Stimulated activated CD4-positive, alpha-beta T cell treated with anti-CD3 and anti-CD28 coated beads, Interleukin-2, amount 100 ng/mL, for 24 hours (primary cell): ENCODE data around the gene LSM14A.

Source experiments
- DNase-seq, 2 donors: peaks; one replicate each; pipeline ENCODE4 v3.0.0-alpha.2; 2020

The LSM14A gene

DNA sequence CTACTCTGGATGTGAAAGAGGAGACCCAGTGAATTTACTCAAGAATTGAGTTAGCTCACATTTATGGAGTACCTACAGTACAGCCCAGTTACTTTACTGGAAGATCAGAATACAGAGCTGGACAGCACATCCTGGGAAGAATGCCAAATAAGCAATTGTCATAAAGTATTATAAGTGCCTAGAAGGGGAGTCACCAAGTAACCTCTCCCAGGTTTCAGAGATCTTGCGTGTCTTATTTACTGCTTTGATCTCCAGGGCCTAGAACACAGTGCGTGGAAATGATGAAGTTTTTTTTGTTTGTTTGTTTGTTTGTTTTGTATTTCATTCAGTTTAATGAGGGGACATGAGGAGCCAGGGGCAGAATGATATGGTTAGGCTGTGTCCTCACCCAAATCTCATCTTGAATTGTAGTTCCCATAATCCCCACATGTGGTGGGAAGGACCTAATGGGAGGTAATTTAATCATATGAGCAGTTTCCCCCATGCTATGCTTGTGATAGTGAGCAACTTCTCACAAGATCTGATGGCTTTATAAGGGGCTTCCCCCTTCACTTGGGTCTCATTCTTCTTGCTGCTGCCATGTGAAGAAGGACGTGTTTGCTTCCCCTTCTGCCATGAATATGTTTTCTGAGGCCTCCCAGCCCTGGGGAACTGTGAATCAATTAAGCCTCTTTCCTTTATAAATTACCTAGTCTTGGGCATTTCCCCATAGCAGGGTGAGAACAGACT lies 87.2 kb downstream of the LSM14A start:
- no peak for DNase-seq

- DNase-seq, result no peak
Observed at GRCh38 chr19:34260771-34261173, 88.5 kb downstream of the LSM14A start.

DNA sequence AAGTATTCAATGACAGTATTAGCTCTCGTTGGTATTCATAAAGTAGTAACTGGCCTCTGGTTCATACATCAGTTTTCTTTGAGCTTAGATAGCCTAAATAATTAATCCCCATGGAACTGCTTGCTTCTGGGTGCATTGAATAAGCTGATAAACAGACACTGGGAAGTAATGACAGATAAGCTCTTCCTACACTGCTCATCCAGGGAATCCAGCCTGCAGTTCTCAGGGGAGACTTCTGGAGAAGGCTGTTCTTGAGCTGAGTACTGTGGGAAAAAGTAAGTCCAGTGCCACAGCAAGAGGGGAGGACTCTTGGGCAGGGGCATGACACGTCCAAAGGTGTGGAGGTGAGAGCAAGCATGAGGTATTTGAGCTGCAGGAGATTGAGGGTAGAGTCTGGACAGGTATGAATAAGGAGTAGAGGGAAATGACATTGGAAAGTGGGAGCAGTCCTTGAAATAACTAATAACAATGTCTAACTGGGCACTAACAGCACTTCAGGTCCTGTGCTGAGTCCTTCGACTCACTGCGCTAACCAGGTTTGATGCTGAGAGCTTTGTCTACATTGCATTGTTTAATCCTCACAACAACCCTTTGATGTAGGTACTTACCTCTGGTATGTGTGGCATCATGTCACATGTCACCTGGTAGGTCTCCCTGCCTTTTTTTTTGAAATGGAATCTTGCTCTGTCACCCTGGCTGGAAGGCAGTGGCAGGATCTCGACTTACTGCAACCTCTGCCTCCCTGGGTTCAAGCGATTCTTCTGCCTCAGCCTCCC lies 89.2 kb downstream of the LSM14A start:
- DNase-seq, result no peak

- no peak for DNase-seq
Observed at GRCh38 chr19:34263745-34264237, 91.5 kb downstream of the LSM14A start.

- DNase-seq, result no peak
Observed at GRCh38 chr19:34265221-34265650, 92.9 kb downstream of the LSM14A start.

DNA sequence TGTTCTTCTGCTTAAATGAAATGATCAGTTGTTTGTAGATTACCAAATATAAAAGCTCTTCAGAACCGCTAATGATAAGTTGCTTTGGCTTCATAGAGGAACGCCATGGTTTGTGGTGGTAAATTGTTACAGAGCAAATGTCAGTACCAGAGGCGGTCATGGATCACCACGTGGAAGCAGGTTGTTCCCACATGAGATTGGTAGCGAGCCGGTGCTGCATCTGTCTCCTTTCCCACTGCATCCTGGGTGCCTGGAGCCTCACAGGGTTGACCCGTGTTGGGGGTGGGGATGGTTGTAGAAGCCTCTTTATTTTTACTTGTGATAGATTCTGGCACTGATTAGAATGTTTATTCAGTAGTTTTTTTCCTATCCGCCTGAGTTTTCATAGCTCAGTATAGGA lies 96.8 kb downstream of the LSM14A start:
- DNase-seq, result peak in 1 of 2 donors; percentile 14

DNA sequence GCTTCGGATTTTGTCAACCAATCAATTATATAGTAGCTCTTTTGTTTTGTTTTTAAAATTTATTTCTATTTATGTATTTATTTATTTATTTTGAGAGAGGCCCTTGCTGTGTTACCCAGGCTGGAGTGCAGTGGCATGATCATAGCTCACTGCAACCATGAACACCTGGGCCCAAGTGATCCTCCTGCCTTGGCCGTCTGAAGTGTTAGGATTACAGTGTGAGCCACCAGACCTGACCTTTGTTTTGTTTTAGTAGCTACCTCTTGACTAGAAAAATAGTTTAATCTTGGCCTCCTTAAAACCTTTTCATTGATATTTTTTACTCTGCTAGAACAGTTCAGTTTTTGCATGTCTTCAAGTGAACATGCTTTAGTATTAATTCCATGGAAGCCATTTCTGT lies 97.2 kb downstream of the LSM14A start:
- DNase-seq, result no peak

DNA sequence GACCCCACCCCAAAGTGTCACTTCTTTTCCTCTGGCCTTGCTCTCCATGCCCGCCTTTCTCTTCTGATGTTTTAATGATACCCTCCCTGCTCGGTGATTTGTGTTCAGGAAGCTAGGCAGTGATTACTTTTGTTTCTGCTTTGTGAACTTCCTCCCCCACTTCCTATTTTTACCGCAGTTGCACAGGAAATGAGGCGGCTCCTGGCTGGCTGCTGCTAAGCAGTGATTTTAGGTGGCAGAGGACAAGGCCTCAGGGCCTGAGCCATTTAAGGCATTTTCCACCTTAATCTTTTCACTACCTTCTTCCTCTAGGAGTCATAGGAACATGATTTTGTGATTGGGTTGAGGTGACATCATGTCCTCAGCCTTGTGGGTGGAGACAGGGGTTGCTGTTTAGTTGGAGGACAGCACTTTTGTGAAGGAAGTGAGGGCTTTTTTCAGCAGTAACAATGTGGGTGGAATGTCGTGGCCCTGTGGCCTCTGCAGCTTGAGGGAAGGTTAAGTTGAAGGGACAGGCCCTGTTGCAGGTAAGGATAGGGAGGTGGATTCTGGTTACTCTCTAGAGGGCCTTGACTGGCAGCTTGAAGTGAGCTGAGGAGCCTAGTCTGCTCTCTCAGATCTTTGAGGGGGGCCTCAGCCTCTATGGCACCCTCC lies 97.8 kb downstream of the LSM14A start:
- DNase-seq, result peak; percentile 57 to 60

- DNase-seq, result no peak
Observed at GRCh38 chr19:34273121-34273520, 100.8 kb downstream of the LSM14A start.

GRCh38 chr19:34274284-34274826 lies 102.1 kb downstream of the LSM14A start:
- DNase-seq, result no peak

DNA sequence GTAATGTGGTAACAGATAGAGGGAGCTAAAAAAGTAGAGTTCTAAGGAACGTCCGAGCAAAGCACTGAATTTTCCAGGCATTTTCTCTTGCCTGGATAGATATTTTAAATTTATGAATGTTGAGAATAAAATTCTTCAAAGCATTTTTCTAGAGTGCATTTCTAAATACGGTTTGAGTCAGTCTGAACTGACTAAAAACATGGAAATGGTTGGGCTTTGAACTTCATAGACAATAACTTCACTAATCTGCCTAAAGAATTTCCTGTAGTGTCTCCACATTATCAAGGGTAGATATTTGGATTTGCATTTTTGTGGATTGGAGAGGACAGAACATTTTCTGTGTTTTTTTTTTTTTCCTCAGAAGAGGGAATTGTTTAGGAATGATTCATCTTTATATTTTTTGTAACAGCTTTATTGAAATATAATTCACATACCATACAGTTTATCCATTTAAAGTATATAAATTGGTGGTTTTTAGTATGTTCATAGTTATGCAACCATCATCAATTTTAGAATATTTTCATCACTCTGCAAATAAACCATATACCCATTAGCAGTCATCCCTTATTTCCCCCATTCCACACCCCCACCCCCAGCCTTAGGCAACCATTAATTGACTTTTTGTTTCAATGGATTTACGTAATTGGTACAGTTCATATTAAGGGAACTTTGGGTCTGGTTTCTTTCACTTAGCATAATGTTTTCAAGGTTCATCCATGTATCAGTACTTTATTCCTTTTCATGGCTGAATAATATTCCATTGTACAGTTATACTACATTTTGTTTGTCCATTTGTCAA lies 102.7 kb downstream of the LSM14A start:
- no peak for DNase-seq

DNA sequence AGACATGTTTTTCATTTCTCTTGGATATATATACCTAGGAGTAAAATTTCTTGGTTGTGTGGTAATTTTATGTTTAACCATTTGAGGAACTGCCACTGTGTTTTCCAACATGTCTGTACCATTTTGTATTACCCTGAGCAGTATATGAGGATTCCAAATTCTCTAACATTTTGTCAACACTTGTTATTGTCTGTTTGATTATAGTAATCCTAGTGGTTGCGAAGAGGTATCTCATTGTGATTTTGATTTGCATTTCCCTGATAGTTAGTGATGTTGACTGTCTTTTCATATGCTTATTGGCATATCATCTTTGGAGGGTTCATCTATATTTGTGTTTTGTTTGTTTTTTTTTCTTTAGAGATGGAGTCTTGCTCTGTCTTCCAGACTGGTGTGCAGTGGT lies 103.4 kb downstream of the LSM14A start:
- no peak for DNase-seq

- DNase-seq, result no peak
Observed at GRCh38 chr19:34276614-34277013, 104.3 kb downstream of the LSM14A start.

DNA sequence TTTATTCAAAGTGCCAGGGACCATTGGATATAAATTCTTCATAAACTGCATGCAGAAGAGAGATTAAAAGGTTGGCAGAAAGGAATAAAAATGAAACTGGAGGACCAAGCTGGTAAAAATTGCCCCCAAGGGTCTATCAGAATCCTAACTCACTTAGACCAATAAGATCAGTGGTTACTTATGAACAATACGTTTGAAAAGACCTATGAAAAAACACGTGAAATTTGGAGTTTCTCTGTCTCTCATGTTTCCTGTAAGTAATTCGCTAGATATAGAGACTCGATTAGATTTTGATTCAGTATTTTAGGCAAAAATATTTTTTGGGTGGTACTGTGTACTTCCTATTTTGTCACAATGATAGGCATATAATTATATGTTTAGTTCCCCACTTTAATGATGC lies 104.9 kb downstream of the LSM14A start:
- no peak for DNase-seq

DNA sequence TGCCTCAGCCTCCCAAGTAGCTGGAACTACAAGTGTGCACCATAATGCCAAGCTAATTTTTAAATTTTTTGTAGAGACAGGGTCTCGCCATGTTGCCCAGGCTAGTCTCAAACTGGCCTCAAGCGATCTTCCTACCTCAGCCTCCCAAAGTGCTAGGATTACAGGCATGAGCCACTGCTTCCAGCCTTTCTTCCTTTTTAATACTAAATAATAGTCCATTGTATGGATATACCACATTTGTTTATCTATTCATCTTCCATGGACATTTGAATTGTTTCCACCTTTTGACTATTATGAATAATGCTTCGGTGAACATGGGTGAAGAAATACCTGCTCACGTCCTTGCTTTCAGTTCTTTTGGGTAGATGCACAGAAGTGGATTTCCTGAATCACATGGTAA lies 106.5 kb downstream of the LSM14A start:
- DNase-seq, result no peak
